ENCODE data around the gene ADORA2B.

DNA sequence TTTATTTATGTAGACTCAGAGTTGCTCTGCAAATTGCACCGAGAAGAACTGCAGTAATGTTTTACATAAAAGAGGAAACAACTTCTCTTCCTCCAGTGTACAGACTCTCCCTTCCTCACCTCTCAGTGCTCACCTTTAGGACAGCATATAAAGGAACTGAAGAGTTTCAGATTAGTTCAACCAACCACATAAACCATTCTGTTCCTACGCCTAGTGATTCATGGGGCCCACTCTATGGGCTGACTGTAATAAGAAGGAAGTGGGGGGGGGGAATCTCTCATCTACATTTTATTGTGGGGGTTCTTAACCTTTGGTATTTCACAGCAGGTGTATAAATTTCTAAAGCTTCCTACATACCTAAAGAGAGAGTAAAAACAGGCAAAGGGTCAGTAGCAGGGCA, 36.3 kb downstream of the ADORA2B start:
- TF ChIP-seq RAD21 (IDR thresholded peaks at IDR 0.05; ENCODE audit: low read depth) = no peak
- no peak for TF ChIP-seq EP300 (IDR thresholded peaks at IDR 0.05; ENCODE audit: borderline replicate concordance)
- TF ChIP-seq YY1 (IDR thresholded peaks at IDR 0.05; ENCODE audit: low read depth) = no peak
- TF ChIP-seq TCF12 (IDR thresholded peaks at IDR 0.05; ENCODE audit: low read depth) = no peak
- no peak for TF ChIP-seq ZBTB7A (IDR thresholded peaks at IDR 0.05; ENCODE audit: low read depth)
- TF ChIP-seq NFIC (IDR thresholded peaks at IDR 0.05) = no peak
- TF ChIP-seq FOXM1 (IDR thresholded peaks at IDR 0.05; ENCODE audit: borderline replicate concordance, low read depth) = no peak
- TF ChIP-seq, protein P1, sequence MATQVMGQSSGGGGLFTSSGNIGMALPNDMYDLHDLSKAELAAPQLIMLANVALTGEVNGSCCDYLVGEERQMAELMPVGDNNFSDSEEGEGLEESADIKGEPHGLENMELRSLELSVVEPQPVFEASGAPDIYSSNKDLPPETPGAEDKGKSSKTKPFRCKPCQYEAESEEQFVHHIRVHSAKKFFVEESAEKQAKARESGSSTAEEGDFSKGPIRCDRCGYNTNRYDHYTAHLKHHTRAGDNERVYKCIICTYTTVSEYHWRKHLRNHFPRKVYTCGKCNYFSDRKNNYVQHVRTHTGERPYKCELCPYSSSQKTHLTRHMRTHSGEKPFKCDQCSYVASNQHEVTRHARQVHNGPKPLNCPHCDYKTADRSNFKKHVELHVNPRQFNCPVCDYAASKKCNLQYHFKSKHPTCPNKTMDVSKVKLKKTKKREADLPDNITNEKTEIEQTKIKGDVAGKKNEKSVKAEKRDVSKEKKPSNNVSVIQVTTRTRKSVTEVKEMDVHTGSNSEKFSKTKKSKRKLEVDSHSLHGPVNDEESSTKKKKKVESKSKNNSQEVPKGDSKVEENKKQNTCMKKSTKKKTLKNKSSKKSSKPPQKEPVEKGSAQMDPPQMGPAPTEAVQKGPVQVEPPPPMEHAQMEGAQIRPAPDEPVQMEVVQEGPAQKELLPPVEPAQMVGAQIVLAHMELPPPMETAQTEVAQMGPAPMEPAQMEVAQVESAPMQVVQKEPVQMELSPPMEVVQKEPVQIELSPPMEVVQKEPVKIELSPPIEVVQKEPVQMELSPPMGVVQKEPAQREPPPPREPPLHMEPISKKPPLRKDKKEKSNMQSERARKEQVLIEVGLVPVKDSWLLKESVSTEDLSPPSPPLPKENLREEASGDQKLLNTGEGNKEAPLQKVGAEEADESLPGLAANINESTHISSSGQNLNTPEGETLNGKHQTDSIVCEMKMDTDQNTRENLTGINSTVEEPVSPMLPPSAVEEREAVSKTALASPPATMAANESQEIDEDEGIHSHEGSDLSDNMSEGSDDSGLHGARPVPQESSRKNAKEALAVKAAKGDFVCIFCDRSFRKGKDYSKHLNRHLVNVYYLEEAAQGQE (IDR thresholded peaks at IDR 0.05; ENCODE audit: low read depth) = no peak
- TF ChIP-seq, protein P2, sequence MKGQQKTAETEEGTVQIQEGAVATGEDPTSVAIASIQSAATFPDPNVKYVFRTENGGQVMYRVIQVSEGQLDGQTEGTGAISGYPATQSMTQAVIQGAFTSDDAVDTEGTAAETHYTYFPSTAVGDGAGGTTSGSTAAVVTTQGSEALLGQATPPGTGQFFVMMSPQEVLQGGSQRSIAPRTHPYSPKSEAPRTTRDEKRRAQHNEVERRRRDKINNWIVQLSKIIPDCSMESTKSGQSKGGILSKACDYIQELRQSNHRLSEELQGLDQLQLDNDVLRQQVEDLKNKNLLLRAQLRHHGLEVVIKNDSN (IDR thresholded peaks at IDR 0.05) = no peak
- no peak for TF ChIP-seq TAF1 (IDR thresholded peaks at IDR 0.05; ENCODE audit: low read depth)
- TF ChIP-seq TEAD4 (IDR thresholded peaks at IDR 0.05) = no peak
- no peak for TF ChIP-seq CEBPB (IDR thresholded peaks at IDR 0.05)

Data from Ishikawa (cell line).